ENCODE results near the gene APOL2.

The APOL2 gene

GRCh38 chr22:36221799-36222751, 17.3 kb downstream of the APOL2 start:
- no peak overlapping the region for H2AFZ ChIP-seq (ENCODE audit: low read depth, low read length)
- peak overlapping the region; percentile 75 for H3K9ac ChIP-seq (ENCODE audit: low read length)
- no peak overlapping the region for H3K14ac ChIP-seq (ENCODE audit: low read length in 2 of 2)
- H2BK120ac ChIP-seq (ENCODE audit: low read depth, low read length): no peak overlapping the region
- peaks cover 3% of the 10 kb centered on the region for H3K4me1 ChIP-seq (ENCODE audit: control insufficient read depth, insufficient read depth, low read depth, low read length)
- H3K36me3 ChIP-seq (ENCODE audit: control insufficient read depth in 1 of 2, insufficient read depth in 2 of 2, low read depth in 1 of 2, low read length in 2 of 2): peaks cover 10 to 12% of the 10 kb centered on the region in 2 experiments
- DNase-seq: peak; percentile 32
- H3K9me3 ChIP-seq (ENCODE audit: control insufficient read depth, low read length): no peaks in the 10 kb centered on the region
- 25% methylated on average over 7 of the region's 7 CpGs for WGBS
- no peak overlapping the region for H3K23ac ChIP-seq (ENCODE audit: low read length in 2 of 2)
- no peak overlapping the region for H3K4me3 ChIP-seq (ENCODE audit: insufficient read depth in 1 of 2, low read depth in 1 of 2, low read length in 2 of 2)
- no peak overlapping the region for H2BK5ac ChIP-seq (ENCODE audit: low read depth, low read length, poor library complexity, severe bottlenecking)
- no peak overlapping the region for H3K18ac ChIP-seq (ENCODE audit: low read depth in 1 of 2, low read length in 2 of 2)
- peaks cover 7 to 11% of the 10 kb centered on the region in 2 experiments for H3K27me3 ChIP-seq (ENCODE audit: control insufficient read depth in 1 of 2, insufficient read depth in 1 of 2, low read length in 2 of 2)
- H3K27ac ChIP-seq (ENCODE audit: low read length, poor library complexity, severe bottlenecking): no peak overlapping the region
- H2BK12ac ChIP-seq (ENCODE audit: low read length in 2 of 2): no peak overlapping the region
- peak overlapping the region; percentile 45 for H2AK5ac ChIP-seq (ENCODE audit: low read length, severe bottlenecking)
- H3K4me2 ChIP-seq (ENCODE audit: low read length, poor library complexity, severe bottlenecking): no peak overlapping the region
- peak overlapping the region; percentile 45 for H4K91ac ChIP-seq (ENCODE audit: low read length)
- no peak overlapping the region for H3K4ac ChIP-seq (ENCODE audit: low read depth in 1 of 2, low read length in 2 of 2)
- no peak overlapping the region for H2BK15ac ChIP-seq (ENCODE audit: low read depth, poor library complexity, severe bottlenecking)
- no peaks in the 10 kb centered on the region for H3K79me1 ChIP-seq (replicated peaks; ENCODE audit: low read length, poor library complexity, severe bottlenecking)
- no peak overlapping the region for H4K8ac ChIP-seq (ENCODE audit: low read length)

- no peak overlapping the region for H4K91ac ChIP-seq (ENCODE audit: low read length)
- no peak overlapping the region for H2BK5ac ChIP-seq (ENCODE audit: low read depth, low read length, poor library complexity, severe bottlenecking)
- no peaks in the 10 kb centered on the region for H3K9me3 ChIP-seq (ENCODE audit: control insufficient read depth, low read length)
- H3K4me3 ChIP-seq (ENCODE audit: insufficient read depth in 1 of 2, low read depth in 1 of 2, low read length in 2 of 2): peak overlapping the region in 1 of 2 experiments; percentile 59
- WGBS: 56% methylated on average over 8 of the region's 9 CpGs
- H3K23ac ChIP-seq (ENCODE audit: low read length in 2 of 2): no peak overlapping the region
- H3K4ac ChIP-seq (ENCODE audit: low read depth in 1 of 2, low read length in 2 of 2): no peak overlapping the region
- H3K9ac ChIP-seq (ENCODE audit: low read length): peak overlapping the region; percentile 75
- no peaks in the 10 kb centered on the region for H3K79me1 ChIP-seq (replicated peaks; ENCODE audit: low read length, poor library complexity, severe bottlenecking)
- no peak overlapping the region for H2AK5ac ChIP-seq (ENCODE audit: low read length, severe bottlenecking)
- H2BK12ac ChIP-seq (ENCODE audit: low read length in 2 of 2): no peak overlapping the region
- H3K4me2 ChIP-seq (ENCODE audit: low read length, poor library complexity, severe bottlenecking): no peak overlapping the region
- no peak overlapping the region for H3K14ac ChIP-seq (ENCODE audit: low read length in 2 of 2)
- H3K27me3 ChIP-seq (ENCODE audit: control insufficient read depth in 1 of 2, insufficient read depth in 1 of 2, low read length in 2 of 2): peaks cover 7 to 15% of the 10 kb centered on the region in 2 experiments
- no peak overlapping the region for H2BK15ac ChIP-seq (ENCODE audit: low read depth, poor library complexity, severe bottlenecking)
- no peak overlapping the region for H3K27ac ChIP-seq (ENCODE audit: low read length, poor library complexity, severe bottlenecking)
- peak overlapping the region; percentile 51 for H4K8ac ChIP-seq (ENCODE audit: low read length)
- H2AFZ ChIP-seq (ENCODE audit: low read depth, low read length): no peak overlapping the region
- peaks cover 3% of the 10 kb centered on the region for H3K4me1 ChIP-seq (ENCODE audit: control insufficient read depth, insufficient read depth, low read depth, low read length)
- DNase-seq: peak; percentile 29
- H3K36me3 ChIP-seq (ENCODE audit: control insufficient read depth in 1 of 2, insufficient read depth in 2 of 2, low read depth in 1 of 2, low read length in 2 of 2): peaks cover 0 to 2% of the 10 kb centered on the region in 2 experiments
- no peak overlapping the region for H3K18ac ChIP-seq (ENCODE audit: low read depth in 1 of 2, low read length in 2 of 2)
- H2BK120ac ChIP-seq (ENCODE audit: low read depth, low read length): no peak overlapping the region
These were observed 18.8 kb downstream of the APOL2 start for GRCh38 chr22:36220451-36220921.

DNA sequence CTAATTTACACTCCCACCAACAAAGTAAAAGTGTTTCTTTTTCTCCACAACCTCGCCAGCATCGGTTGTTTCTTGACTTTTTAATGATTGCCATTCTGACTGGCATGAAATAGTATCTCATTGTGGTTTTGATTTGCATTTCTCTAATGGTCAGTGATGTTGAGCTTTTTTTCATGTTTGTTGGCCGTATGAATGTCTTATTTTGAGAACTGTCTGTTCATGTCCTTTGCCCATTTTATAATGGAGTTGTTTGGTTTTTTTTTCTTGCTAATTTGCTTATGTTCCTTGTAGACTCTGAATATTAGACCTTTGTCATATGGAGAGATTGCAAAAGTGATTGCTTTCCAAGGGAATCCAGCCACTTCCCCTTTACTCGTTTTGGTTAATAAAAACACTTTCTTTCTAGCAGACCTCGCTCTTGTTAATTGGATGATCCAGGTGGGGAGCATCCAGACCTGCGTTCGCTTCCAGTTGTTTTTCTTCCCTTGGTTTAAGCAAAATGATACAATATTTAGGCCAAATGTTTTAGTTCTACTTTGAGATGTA, 20.6 kb downstream of the APOL2 start:
- Histone ChIP-seq H2BK15ac (ENCODE audit: low read depth, poor library complexity, severe bottlenecking) (no peak overlapping the region), H3K27ac (ENCODE audit: low read length, poor library complexity, severe bottlenecking) (no peak overlapping the region), H4K91ac (ENCODE audit: low read length) (no peak overlapping the region), H2BK5ac (ENCODE audit: low read depth, low read length, poor library complexity, severe bottlenecking) (no peak overlapping the region), H3K14ac (ENCODE audit: low read length in 2 of 2) (no peak overlapping the region), H3K4me2 (ENCODE audit: low read length, poor library complexity, severe bottlenecking) (no peak overlapping the region), H4K8ac (ENCODE audit: low read length) (no peak overlapping the region), H2AK5ac (ENCODE audit: low read length, severe bottlenecking) (no peak overlapping the region), H3K4me3 (ENCODE audit: insufficient read depth in 1 of 2, low read depth in 1 of 2, low read length in 2 of 2) (no peak overlapping the region), H2BK12ac (ENCODE audit: low read length in 2 of 2) (no peak overlapping the region), H3K79me1 (replicated peaks; ENCODE audit: low read length, poor library complexity, severe bottlenecking) (no peaks in the 10 kb centered on the region), H3K9ac (ENCODE audit: low read length) (no peak overlapping the region), H2AFZ (ENCODE audit: low read depth, low read length) (no peak overlapping the region), H2BK120ac (ENCODE audit: low read depth, low read length) (no peak overlapping the region), H3K4me1 (ENCODE audit: control insufficient read depth, insufficient read depth, low read depth, low read length) (peaks cover 3% of the 10 kb centered on the region), H3K27me3 (ENCODE audit: control insufficient read depth in 1 of 2, insufficient read depth in 1 of 2, low read length in 2 of 2) (peaks cover 15 to 19% of the 10 kb centered on the region in 2 experiments), H3K23ac (ENCODE audit: low read length in 2 of 2) (no peak overlapping the region), H3K36me3 (ENCODE audit: control insufficient read depth in 1 of 2, insufficient read depth in 2 of 2, low read depth in 1 of 2, low read length in 2 of 2) (no peaks in the 10 kb centered on the region), H3K4ac (ENCODE audit: low read depth in 1 of 2, low read length in 2 of 2) (no peak overlapping the region), H3K9me3 (ENCODE audit: control insufficient read depth, low read length) (no peaks in the 10 kb centered on the region), H3K18ac (ENCODE audit: low read depth in 1 of 2, low read length in 2 of 2) (no peak overlapping the region)
- 81% methylated on average over 7 of the region's 7 CpGs for WGBS
- no peak for DNase-seq

- no peak overlapping the region for H3K27ac ChIP-seq (ENCODE audit: low read length, poor library complexity, severe bottlenecking)
- H2AK5ac ChIP-seq (ENCODE audit: low read length, severe bottlenecking): no peak overlapping the region
- H3K4me3 ChIP-seq (ENCODE audit: insufficient read depth in 1 of 2, low read depth in 1 of 2, low read length in 2 of 2): no peak overlapping the region
- no peak overlapping the region for H2BK120ac ChIP-seq (ENCODE audit: low read depth, low read length)
- H3K79me1 ChIP-seq (replicated peaks; ENCODE audit: low read length, poor library complexity, severe bottlenecking): no peaks in the 10 kb centered on the region
- no peak overlapping the region for H4K8ac ChIP-seq (ENCODE audit: low read length)
- no peak overlapping the region for H3K4me2 ChIP-seq (ENCODE audit: low read length, poor library complexity, severe bottlenecking)
- DNase-seq: no peak
- H2BK15ac ChIP-seq (ENCODE audit: low read depth, poor library complexity, severe bottlenecking): no peak overlapping the region
- no peak overlapping the region for H3K4ac ChIP-seq (ENCODE audit: low read depth in 1 of 2, low read length in 2 of 2)
- H3K18ac ChIP-seq (ENCODE audit: low read depth in 1 of 2, low read length in 2 of 2): no peak overlapping the region
- H2AFZ ChIP-seq (ENCODE audit: low read depth, low read length): no peak overlapping the region
- H3K36me3 ChIP-seq (ENCODE audit: control insufficient read depth in 1 of 2, insufficient read depth in 2 of 2, low read depth in 1 of 2, low read length in 2 of 2): no peaks in the 10 kb centered on the region
- H3K4me1 ChIP-seq (ENCODE audit: control insufficient read depth, insufficient read depth, low read depth, low read length): peaks cover 1% of the 10 kb centered on the region
- H3K23ac ChIP-seq (ENCODE audit: low read length in 2 of 2): no peak overlapping the region
- H3K27me3 ChIP-seq (ENCODE audit: control insufficient read depth in 1 of 2, insufficient read depth in 1 of 2, low read length in 2 of 2): peaks cover 16 to 27% of the 10 kb centered on the region in 2 experiments
- no peak overlapping the region for H2BK12ac ChIP-seq (ENCODE audit: low read length in 2 of 2)
- no peak overlapping the region for H4K91ac ChIP-seq (ENCODE audit: low read length)
- H3K9me3 ChIP-seq (ENCODE audit: control insufficient read depth, low read length): no peaks in the 10 kb centered on the region
- no peak overlapping the region for H3K14ac ChIP-seq (ENCODE audit: low read length in 2 of 2)
- 20% methylated on average over 1 of the region's 2 CpGs for WGBS
- no peak overlapping the region for H3K9ac ChIP-seq (ENCODE audit: low read length)
- H2BK5ac ChIP-seq (ENCODE audit: low read depth, low read length, poor library complexity, severe bottlenecking): no peak overlapping the region
These were observed 23.3 kb downstream of the APOL2 start for GRCh38 chr22:36215981-36216380.

Data from mesenchymal stem cell (in vitro differentiated cells and primary cell).